SIG-M5 treated with dmso at 0.1 percent for 504 hours (cell line): ENCODE measurements around the gene FRAS1.
"Not testable (repeated sequence)": the region's sequence is repeated elsewhere in the genome, so short reads cannot be mapped to it uniquely, and the experiment has no call there.

Experiments used
- DNase-seq: peaks from one replicate; lab custom pipeline; 2025; ENCODE audit not compliant: unreplicated experiment; lab: John Stamatoyannopoulos, UW

The FRAS1 gene

GRCh38 chr4:78424461-78424860 is 367.3 kb downstream of the FRAS1 start:
- DNase-seq: no peak

GRCh38 chr4:78426972-78427371 is 369.8 kb downstream of the FRAS1 start:
- no peak for DNase-seq

DNA sequence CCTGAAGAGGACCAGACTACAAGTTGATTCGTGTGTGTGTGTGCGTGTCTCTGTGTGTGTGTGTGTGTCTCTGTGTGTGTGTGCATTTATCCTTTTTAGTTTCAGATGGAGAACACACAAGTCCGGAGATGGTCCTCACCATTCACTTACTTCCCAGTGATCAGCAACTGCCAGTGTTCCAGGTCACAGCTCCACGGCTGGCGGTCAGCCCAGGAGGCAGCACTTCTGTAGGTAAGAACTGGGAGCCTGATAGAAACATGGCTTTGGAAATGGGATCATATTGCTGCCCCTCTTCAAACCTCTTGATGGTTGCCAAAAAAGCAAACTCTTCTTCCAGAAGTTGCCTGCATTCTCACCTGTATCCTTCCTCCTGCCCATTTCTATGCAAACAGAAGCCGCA is 371.9 kb downstream of the FRAS1 start:
- DNase-seq: no peak

- DNase-seq: no peak
These were observed 375.8 kb downstream of the FRAS1 start for GRCh38 chr4:78432896-78433295.

GRCh38 chr4:78437608-78438088 is 380.5 kb downstream of the FRAS1 start:
- no peak for DNase-seq

- DNase-seq: no peak
These were observed 382.2 kb downstream of the FRAS1 start for GRCh38 chr4:78439328-78439727.

GRCh38 chr4:78441756-78442155 is 384.6 kb downstream of the FRAS1 start:
- no peak for DNase-seq

DNA sequence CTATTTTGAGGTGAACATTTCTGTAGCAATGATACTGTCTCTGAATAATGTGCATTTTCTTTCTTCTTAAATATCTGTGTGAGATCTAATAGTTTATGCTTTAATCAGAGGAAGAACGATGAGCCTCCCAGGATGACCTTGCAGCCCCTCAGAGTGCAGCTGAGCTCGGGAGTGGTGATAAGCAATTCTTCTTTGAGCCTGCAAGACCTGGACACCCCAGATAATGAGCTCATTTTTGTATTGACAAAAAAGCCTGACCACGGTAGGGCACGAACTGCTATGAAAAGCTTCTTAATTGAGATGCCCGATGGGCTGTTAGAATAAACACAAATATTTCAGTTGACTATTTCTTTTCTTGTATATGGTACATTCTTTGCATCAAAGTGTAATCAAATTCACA is 389.5 kb downstream of the FRAS1 start:
- no peak for DNase-seq

GRCh38 chr4:78451407-78451806 is 394.3 kb downstream of the FRAS1 start:
- DNase-seq: no peak

GRCh38 chr4:78454016-78454415 is 396.9 kb downstream of the FRAS1 start:
- DNase-seq: no peak

GRCh38 chr4:78457751-78458150 is 400.6 kb downstream of the FRAS1 start:
- DNase-seq: no peak

DNA sequence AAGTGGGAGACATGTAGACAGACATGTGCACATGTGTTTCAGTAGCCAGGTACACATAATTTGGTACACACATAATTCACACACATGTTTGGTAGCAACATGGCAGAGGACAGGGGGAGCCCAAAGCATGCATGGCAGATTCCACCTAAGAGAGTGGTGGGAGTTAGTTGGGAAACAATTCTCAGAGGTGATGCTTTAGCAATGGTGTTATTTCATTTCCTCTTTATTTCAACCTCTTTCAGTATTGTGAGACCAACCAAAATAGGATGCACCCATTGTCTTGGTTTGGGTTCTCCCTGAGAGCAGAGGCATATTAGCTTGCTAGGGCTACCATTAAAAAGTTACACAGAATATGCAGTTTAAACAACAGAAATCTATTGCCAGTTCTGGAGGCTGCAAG is 402.2 kb downstream of the FRAS1 start:
- DNase-seq: no peak

DNA sequence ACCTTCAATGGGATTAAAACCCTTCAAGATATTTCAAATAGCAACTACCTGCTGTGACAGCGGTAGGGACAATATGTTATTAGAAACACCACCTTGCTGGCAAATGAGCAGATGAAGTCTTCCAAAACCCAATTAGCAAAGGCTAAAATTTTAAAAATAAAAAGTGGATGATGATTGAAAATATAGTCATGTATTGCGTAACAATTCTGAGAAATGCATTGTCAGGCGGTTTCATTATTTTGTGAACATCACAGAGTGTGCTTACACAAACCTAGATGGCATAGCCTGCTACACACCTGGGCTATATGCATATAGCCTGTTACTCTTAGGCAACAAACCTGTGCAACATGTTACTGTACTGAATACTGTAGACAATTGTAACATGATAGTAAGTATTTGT is 403.2 kb downstream of the FRAS1 start:
- no peak for DNase-seq

- DNase-seq: no peak
These were observed 407.1 kb downstream of the FRAS1 start for GRCh38 chr4:78464265-78464664.

- DNase-seq: not testable (repeated sequence)
These were observed 410.1 kb downstream of the FRAS1 start for GRCh38 chr4:78467223-78467622.

GRCh38 chr4:78468272-78468671 is 411.1 kb downstream of the FRAS1 start:
- no peak for DNase-seq

GRCh38 chr4:78476108-78476704 is 419.1 kb downstream of the FRAS1 start:
- no peak for DNase-seq

- DNase-seq: no peak
These were observed 420.2 kb downstream of the FRAS1 start for GRCh38 chr4:78477276-78477675.

GRCh38 chr4:78478523-78478922 is 421.4 kb downstream of the FRAS1 start:
- DNase-seq: no peak

DNA sequence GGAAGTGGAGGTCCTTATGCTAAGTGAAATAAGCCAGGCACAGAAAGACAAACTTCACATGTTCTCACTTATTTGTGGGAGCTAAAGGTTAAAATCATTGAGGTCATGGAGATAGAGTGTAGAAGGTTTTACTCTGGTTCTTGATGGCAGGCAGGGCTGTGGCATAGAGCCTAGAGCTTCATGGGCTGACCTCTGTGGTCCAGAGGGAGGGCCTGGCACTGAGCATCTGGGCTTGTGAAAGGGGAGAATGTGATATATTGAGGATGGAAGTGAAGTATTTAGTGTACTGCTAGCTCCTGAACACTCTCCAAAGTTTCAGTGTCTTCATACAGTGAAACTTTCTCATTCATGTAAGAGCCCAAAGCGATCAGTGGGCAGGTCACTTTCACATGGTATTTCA is 423.2 kb downstream of the FRAS1 start:
- no peak for DNase-seq

GRCh38 chr4:78481180-78481579 is 424.1 kb downstream of the FRAS1 start:
- DNase-seq: no peak

DNA sequence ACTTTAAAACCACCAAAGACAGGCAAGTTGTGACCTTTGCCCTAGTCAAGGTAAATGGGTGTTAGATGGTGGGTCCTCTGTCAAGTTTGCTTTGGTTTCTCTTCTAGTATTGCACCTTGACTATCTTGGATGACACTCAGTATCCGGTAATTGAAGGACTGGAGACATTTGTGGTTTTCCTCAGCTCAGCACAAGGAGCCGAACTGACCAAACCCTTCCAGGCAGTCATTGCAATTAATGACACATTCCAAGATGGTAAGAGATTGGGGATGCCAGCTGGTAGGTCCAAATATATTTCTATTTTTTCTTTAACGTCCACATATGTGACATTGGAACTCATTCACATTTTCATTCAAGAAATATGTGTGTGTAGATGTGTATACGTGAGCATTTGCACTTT is 425.2 kb downstream of the FRAS1 start:
- DNase-seq: no peak

DNA sequence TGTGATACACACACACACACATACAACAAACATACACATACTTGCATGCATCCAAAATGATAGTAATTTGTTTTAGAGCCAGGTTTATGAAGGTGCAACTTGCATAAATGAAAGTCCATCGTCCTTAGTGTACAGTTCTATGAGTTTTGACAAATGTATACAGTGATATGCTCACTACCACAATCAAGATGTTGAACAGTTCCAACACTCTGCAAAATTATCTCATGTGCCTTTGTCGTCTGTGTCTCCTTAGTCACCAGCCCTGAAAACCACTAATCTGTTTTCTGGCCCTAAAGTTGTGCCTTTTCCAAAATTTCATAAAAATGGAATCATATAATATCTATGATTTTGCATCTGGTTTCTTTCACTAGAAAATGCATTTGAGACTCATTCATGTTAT is 426.7 kb downstream of the FRAS1 start:
- DNase-seq: no peak
